Right lobe of liver (tissue), 4 donors: ENCODE data around the gene BAHCC1.

Source experiments
- CTCF ChIP-seq, 4 donors: fragments of 200-600 bp in 3 of 4; fragments of 450-650 bp in 1 of 4; IDR thresholded peaks; one replicate each; pipeline versions ENCODE4 v1.5.1 to v1.8.0; 2016 to 2022; ENCODE audit warnings: antibody characterized with exemption in 4 of 4, mild to moderate bottlenecking in 2 of 4
- POLR2A ChIP-seq: fragments of 450-650 bp; IDR thresholded peaks from one replicate; pipeline ENCODE4 v1.6.1; 2017; ENCODE audit warnings: antibody characterized with exemption, mild to moderate bottlenecking
- donor health status: DM: no; HTN: no; CAD: no.
- donor health status: DM: no; HTN: no; CAD: no.
- donor health status: DM: no; HTN: yes; CAD: no.

DNA sequence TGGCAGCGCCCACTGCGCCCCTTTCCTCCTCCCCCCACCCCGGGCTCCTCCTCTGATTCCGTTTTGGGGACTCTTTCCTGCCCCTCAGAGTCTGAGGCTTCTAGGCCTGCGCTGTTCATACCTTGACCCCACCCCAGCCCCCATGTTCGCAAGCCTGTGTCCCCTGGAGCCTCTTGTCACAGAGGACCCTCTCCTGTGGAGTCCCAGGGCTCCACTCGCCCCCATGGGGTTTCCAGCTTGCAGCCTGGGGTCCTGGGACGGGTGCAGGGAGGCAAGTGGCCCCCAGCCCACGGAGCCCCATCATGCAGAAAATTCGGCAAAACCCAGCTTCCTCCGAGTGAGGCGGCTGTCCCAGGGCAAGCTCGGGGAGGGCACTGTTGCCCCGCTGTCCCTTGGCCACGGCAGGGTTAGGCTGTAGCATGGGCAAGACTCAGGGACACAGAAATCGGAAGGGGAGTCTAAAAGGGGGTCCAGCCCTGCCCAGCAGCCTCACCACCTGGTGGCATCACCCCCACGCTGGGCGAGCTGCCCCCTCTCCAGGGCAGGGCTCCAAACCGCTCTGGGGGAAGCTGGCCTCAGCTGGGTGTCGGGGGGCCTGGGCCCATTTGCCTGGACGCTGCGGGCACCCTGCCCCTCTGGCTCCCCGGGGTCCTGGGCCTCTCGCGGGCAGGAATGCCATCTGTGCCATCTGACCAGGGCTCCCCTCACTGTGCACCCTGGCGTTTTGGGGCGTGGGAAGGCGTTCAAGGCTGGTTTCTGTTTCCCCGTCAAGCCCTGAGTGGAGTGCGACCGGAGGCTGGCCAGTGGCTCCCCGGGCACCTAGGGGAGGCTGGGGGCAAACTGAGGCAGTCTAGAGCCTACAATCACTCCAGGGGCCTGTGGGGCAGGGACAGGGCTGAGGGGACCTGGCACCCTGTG is 11.5 kb upstream of the BAHCC1 start:
- TF ChIP-seq CTCF (IDR thresholded peaks at IDR 0.05) (no peak), POLR2A (no peak)
